ENCODE data around the gene EXOC1L.

GRCh38 chr4:55837903-55838302 is 18.3 kb downstream of the EXOC1L start:
- TF ChIP-seq CTCF (IDR thresholded peaks at IDR 0.05; ENCODE audit: low read depth, low read length, poor library complexity, severe bottlenecking) (no peak), EZH2phosphoT487 (IDR thresholded peaks at IDR 0.05; ENCODE audit: borderline replicate concordance, low read length) (no peak)
